Hematopoietic multipotent progenitor cell treated with erythropoietin and hydrocortisone succinate and interleukin-3 and kit ligand, for 17 days (in vitro differentiated cells): ENCODE data around the gene TRABD2A.
"Not testable (repeated sequence)": the region's sequence is repeated elsewhere in the genome, so short reads cannot be mapped to it uniquely, and the experiment has no call there.

Experiments
- DNase-seq: peaks from one replicate; pipeline ENCODE4 v3.0.0-alpha.2; 2015; ENCODE audit warnings: low spot score

The TRABD2A gene

DNA sequence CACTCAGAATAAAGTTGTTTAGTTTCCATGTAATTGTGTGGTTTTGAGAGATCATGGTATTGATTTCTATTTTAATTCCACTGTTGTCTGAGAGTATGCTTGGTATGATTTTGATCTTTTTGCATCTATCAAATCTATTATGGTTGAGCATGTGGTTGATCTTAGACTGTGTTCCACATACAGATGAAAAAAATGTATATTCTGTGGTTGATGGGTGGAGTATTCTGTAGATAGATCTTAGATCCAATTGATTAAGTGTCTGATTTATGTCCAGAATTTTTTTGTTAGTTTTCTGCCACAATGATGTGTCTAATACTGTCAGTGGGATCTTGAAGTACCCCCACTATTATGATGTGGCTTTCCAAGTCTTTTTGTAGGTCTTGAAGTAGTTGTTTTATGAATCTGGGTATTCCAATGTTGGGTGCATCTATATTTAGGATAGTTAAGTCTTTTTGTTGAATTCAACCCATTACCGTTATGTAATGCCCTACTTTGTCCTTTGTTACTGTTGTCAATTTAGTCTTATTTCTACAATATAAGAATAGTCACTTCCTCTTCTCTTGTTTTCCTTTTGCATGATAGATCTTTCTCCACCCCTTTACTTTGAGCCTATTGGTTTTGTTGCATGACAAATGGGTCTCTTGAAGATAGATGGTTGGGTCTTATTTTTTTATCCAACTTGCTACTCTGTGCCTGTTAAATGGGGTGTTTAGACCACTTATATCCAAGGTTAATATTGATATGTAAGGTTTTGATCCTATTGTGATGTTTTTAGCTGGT is 101.8 kb downstream of the TRABD2A start:
- DNase-seq, result no peak

DNA sequence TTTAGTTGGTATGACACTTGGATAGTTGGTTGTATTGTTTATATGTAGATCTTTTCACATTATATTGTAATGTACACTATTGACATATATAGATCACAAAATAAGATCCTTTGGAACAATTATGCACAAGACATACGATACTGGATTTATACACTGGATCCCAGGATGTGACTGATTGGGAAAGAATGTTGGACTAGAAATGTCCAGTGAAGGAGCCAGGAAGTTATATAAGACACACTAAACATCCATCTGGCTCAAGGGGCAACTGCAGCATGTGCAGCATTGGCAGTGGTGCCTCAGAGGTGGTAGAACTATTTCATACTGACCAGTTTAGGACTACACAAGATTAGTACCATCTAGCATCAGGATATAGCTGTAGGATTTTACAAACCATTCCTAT is 104.9 kb downstream of the TRABD2A start:
- DNase-seq, result no peak

DNA sequence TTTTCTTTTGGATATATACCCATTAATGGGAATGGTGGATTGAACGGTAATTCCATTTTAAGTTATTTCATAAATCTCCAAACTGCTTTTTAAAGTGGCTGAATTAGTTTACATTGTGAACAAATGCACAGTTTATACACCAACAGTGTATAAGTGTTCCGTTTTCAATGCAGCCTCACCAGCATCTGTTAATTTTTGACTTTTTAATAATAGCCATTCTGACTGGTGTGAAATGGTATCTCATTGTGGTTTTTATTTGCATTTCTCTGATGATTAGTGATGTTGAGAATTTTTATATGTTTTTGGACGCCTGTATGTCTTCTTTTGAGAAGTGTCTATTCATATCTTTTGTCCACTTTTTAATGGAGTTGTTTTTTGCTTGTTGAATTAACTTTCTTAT is 107.3 kb downstream of the TRABD2A start:
- DNase-seq, result not testable (repeated sequence)
